ENCODE measurements around the gene TFPT. TPM values are rescaled to one million over a fixed set of nuclear protein-coding genes. Genes with fewer than 3 reads are reported as not detected.

TFPT gene
- total and polyA plus RNA-seq, 2 of the 13 experiments (the other 11 are each of a cell fraction or from before 2014, with no cell fraction given) = 8.4 to 10.7 TPM

GRCh38 chr19:54160182-54160811, 44.8 kb upstream of the TFPT start:
- ChIA-PET CTCF (ENCODE audit: low intra/inter-chr PET ratio, low total read pairs) (no interaction called here), POLR2A (interaction anchor here (1.0 to 3.2 kb wide), 8 partner anchors 10 to 50 kb away, joined by 3 to 48 read pairs (median 8); partner anchors contain the start of genes CNOT3, MBOAT7, RPS9 and TSEN34)
- in situ Hi-C loops (cut with HindIII; ENCODE audit: extremely low pct_ligation_motif_present, low pct_unique_long_range_greater_than_20kb) (no loop called here), intact Hi-C loops (cut with micrococcal nuclease; ENCODE audit: unreplicated experiment) (loop anchor here (1.0 kb wide), 1 partner anchor 26 kb away; no protein-coding TSS in a partner anchor)
- Histone ChIP-seq H3K4me1 (ENCODE audit: insufficient read depth, low read length) (peaks cover 13% of the 10 kb centered on the region), H3K9me3 (ENCODE audit: low read length) (no peaks in the 10 kb centered on the region), H3K27ac (ENCODE audit: extremely low read length, insufficient read depth, low read length) (peak overlapping the region; percentile 81), H2AFZ (ENCODE audit: low read length) (peak overlapping the region; percentile 85), H3K27me3 (ENCODE audit: control insufficient read depth in 1 of 2, insufficient read depth in 2 of 2, low read length in 2 of 2) (no peaks in the 10 kb centered on the region; a peak in 1 of 5 replicates), H3K9ac (ENCODE audit: insufficient read depth, low read depth, low read length) (peak overlapping the region; percentile 88), H3K4me2 (ENCODE audit: low read depth, low read length) (peak overlapping the region; percentile 93), H3K4me3 (replicated peaks in 1 of 3; ENCODE audit: insufficient read depth in 1 of 3, low read depth in 2 of 3, low read length in 3 of 3) (peak overlapping the region; percentile 70 to 93 (median 75)), H3K79me2 (ENCODE audit: insufficient read depth, low read length) (peaks cover 13% of the 10 kb centered on the region), H4K20me1 (ENCODE audit: insufficient read depth, low read length) (no peaks in the 10 kb centered on the region), H3K36me3 (replicated peaks in 1 of 2; ENCODE audit: control insufficient read depth in 1 of 2, insufficient read depth in 2 of 2, low read length in 2 of 2) (peaks cover 9 to 26% of the 10 kb centered on the region in 2 experiments)
- 2% methylated on average over 11 of the region's 28 CpGs for WGBS (ENCODE audit: low lambda C conversion rate)
- ATAC-seq (peak; percentile 14; the same call in 2 of the 3 replicates), DNase-seq (ENCODE audit: low spot score) (no peak), FAIRE-seq (no peak)
- BruUV-seq (replicated peaks) = TSS peak; percentile 80
- TF ChIP-seq ZNF609 (CRISPR knock-in tag; IDR thresholded peaks at IDR 0.05; ENCODE audit: borderline replicate concordance) (no peak), KAT2B (IDR thresholded peaks at IDR 0.05; ENCODE audit: borderline replicate concordance, low read depth, low read length) (no peak), ATF3 (CRISPR knock-in tag; IDR thresholded peaks at IDR 0.05) (no peak), CREB1 (IDR thresholded peaks at IDR 0.05) (no peak), CREB1 (CRISPR knock-in tag; IDR thresholded peaks at IDR 0.05) (no peak), POGK (CRISPR knock-in tag; conservative IDR thresholded peaks at IDR 0.05) (no peak), DZIP1 (CRISPR knock-in tag; IDR thresholded peaks at IDR 0.05) (no peak), NR2F2 (IDR thresholded peaks at IDR 0.05; ENCODE audit: borderline replicate concordance, low read depth) (no peak; the same call in 1 of the 2 replicates), E2F2 (CRISPR knock-in tag; IDR thresholded peaks at IDR 0.05; ENCODE audit: borderline replicate concordance) (no peak), MEIS2 (CRISPR knock-in tag; IDR thresholded peaks at IDR 0.05) (no peak), DMAP1 (CRISPR knock-in tag; IDR thresholded peaks at IDR 0.05) (no peak), KLF16 (CRISPR knock-in tag; IDR thresholded peaks at IDR 0.05) (no peak), ZNF552 (CRISPR knock-in tag; IDR thresholded peaks at IDR 0.05; ENCODE audit: borderline replicate concordance) (no peak)
